GM19468 (cell line): ENCODE data around the gene WASHC4.
"Not testable (repeated sequence)": the region's sequence is repeated elsewhere in the genome, so short reads cannot be mapped to it uniquely, and the experiment has no call there.

ENCODE experiments used
- ATAC-seq: cut with Tn5 transposase; IDR thresholded peaks from one replicate; pipeline ENCODE4 v1.9.1; 2021; ENCODE audit warnings: mild to moderate bottlenecking, moderate library complexity, moderate number of reproducible peaks; ENCODE audit not compliant: unreplicated experiment; ENCODE audit errors: extremely low read depth

The WASHC4 gene

DNA sequence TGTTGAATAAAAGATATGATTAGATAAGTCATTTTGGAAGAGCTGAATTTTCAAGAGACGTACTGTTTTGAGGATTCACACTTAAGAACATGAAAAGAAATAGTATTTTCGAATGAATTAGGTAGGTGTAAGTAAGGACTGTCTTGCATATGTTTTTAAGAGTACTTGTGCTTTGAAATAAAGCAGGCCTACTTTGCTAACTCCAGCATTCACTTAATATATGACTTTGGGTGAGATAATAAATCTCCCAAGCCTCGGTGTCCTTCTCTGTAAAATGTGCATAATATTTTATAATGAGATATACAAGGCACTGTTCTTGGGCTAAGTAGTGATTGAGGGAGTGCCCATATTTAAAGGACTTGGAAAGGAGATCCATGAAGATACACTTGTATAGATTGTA is 54.6 kb downstream of the WASHC4 start:
- ATAC-seq: no peak

DNA sequence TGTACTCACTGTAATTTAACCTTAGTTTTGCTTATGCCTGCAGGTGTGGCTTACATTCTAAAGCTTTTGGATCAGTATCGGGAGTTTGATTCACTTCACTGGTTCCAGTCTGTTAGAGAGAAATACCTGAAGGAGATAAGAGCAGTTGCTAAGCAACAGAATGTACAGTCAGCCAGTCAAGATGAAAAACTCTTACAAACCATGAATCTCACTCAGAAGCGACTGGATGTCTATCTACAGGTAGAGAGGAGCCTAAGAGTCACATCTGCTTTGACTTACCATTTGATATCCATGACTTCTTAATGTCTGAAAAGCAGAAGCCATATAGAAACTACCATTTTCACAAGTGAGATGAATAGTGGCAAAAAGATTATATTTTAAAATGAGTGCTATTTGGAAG is 56.5 kb downstream of the WASHC4 start:
- ATAC-seq: no peak

DNA sequence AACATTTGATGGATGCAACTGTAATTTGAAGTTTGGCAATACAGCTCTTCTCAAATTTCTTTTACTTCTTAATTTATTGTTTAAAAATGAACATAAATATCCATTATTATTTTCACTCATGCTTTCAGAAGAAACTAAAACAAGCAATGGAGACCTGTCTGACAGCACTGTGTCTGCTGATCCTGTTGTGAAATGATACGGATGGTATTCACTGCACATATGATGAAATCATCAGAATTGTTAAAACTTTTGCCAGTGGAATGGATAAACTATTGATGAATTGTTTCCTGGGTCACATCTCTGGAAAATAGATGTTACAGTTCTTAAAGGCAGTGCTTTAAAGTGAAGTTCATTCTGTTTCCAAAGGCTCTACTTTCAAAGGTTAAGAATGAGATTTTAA is 59.2 kb downstream of the WASHC4 start:
- no peak for ATAC-seq

DNA sequence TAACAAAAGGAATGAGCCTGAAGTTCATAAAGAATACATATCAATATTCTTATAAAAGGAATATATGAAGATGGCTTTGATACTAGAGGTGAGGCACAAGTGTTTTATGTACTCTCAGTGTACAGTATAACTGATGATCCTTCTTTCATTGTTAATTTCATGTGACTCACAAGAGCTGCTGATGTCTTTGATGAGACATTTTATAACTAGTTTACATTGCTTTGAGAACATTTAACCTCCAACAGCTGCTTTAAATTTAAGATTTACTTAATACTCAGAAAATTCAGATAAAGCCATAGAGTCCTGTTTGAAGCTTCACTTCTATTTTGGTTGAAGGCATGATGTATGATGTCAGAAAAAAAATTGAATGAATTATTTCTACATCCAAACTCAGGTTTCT is 59.8 kb downstream of the WASHC4 start:
- no peak for ATAC-seq

DNA sequence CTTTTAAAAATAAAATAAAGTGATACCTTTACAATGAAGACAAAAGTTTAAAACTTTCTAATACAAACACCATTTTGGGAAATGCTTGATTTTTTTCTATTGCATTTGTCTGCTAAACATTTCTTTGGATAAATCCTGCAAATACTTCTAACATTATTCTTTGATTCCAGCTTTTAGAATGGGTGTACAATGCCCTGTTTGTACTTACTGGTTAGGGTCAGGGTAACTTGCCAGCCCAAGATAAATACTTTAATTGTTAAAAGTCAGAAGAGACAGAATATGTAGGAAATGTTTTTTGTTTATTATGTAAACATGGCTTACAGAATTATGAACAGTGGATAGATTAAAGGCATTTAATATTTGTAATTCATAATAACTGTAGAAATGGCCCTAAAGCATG is 60.5 kb downstream of the WASHC4 start:
- no peak for ATAC-seq

DNA sequence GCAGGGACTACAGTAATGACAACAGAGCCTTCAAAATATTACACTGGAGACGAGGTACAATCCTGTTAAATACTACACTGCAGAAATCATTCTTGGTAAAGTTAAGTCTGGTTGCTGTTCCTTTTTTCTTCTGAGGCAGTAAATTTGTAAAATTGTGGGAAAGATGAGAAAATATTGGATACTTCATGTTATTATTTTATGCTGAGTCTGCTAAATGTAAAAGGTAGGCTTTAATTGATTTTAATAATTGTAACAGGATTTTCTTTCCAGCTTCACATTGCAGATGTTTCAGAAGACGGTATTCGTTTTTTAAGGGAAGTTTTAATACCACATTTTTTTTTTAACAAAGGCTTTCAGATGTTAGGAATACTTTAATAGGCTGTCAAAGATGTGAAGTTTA is 62.6 kb downstream of the WASHC4 start:
- ATAC-seq: no peak

DNA sequence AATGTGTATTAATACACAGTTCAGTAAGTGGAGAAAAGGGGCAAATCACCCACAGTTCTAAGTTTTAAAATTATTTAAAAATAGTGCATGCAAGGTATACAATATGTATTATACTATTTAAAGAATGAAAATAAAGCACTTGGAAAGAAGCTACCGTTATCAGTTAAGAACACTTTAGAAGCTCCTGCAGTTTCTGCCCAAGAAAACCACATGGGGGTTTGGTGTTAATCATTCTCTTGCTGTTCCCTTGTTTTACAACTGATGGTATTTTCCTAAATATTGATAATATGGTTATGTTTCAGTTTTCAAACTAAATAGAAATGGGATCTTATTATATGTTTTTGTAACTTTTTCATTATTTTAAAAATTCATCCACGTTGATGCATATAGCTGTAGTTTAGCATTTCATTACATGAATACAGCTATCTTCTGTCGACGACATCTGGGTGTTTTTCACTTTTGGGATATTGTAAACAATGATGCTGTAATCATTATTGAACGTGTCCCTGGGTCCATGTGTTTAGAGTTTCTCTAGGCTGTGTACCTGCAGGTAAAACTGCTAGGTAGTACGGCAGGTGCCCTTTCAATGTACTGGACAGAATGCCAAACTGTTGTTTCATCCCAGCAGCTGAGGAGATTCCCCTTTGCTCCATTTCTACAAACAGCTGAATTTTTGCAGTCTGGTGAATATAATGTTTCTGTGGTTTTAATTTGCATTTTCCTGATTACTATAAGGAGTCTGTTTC is 64.3 kb downstream of the WASHC4 start:
- no peak for ATAC-seq

DNA sequence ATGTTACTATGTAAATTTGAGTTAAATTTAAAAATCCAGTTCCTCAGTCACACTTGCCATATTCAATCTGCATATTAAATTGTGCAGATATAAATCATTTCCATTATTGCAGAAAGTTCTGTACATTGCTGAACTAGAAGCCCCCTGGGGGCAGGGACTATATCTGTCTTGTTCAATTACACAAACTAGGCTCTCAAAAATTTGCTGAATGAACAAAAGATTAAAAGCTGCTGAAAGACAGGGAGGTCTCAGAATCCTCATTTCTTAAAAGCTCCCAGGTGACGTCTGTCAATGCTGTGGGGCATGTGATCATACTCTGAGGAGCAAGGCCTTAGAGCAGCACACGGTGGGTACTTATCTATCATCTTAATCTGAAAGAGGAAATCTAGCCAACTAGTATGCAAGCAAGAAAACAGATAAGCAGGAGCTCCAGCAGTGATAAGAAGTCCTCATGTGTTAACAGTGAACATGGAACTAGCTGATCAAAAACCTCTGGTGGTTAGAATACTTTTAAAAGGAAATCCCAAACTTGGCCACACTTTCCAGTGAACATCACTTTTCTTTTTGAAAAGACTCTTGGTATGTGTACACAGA is 68.0 kb downstream of the WASHC4 start:
- ATAC-seq: no peak

DNA sequence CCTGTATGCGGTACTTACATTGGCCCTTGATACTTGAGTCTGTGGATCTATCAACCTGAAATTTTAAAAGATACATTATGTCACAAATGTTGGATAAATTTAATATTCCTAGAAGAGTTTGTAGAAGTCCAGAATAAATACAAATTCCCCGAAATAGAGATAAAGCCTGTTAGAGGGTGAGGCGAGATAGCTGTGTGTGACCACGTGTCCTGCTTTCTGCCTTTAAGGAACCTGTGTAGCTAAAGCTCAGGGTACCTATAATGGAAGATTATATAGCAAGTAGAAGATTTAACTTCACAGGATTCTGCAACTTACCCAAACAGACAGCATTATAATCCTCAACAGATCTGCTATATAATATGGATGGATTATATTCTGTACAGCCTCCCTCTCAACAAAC is 69.7 kb downstream of the WASHC4 start:
- ATAC-seq: no peak

DNA sequence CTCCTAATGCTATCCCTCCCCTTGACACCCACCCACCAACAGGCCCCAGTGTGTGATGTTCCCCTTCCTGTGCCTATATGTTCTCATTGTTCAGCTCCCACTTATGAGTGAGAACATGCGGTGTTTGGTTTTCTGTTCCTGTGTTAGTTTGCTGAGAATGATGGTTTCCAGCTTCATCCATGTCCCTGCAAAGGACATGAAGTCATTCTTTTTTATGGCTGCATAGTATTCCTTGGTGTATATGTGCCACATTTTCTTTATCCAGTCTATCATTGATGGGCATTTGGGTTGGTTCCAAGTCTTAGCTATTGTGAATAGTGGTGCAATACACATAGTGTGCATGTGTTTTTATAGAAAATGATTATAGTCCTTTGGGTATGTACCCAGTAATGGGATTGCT is 71.6 kb downstream of the WASHC4 start:
- not testable (repeated sequence) for ATAC-seq

DNA sequence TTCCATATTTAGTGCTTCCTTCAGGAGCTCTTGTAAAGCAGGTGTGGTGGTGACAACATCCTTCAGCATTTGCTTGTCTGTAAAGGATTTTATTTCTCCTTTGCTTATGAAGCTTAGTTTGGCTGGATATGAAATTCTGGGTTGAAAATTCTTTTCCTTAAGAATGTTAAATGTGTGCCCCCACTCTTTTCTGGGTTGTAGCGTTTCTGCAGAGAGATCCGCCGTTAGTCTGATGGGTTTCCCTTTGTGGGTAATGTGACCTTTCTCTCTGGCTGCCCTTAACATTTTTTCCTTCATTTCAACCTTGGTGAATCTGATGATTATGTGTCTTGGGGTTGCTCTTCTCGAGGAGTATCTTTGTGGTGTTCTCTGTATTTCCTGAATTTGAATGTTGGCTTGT is 75.9 kb downstream of the WASHC4 start:
- ATAC-seq: not testable (repeated sequence)

DNA sequence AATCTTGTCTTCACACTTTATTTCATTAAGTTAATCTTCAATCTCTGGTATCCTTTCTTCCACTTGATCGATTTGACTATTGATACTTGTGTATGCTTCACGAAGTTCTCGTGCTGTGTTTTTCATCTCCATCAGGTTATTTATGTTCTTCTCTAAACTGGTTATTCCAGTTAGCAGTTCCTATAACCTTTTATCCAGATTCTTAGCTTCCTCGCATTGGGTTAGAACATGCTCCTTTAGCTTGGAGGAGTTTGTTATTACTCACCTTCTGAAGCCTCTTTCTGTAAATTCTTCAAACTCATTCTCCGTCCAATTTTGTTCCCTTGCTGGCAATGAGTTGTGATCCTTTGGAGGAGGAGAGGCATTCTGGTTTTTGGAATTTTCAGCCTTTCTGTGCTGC is 76.4 kb downstream of the WASHC4 start:
- ATAC-seq: not testable (repeated sequence)

DNA sequence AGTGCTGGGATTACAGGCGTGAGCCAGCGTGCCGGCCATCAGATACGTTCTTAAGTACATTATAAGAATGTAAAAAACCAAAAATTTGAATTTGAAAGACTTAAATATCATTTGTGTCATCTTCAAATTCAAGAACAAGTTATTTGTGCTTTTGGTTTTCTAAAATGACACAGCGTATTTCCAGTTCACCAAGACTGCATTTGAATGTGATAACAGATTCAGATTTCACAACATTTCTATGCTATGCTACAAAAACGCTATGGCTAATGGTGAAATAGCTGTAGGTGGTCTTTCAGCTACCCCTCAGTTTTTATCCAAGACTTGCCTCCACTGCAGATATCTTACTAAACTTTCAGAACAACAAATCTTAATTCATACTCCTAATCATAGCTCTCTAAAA is 81.8 kb downstream of the WASHC4 start:
- no peak for ATAC-seq

DNA sequence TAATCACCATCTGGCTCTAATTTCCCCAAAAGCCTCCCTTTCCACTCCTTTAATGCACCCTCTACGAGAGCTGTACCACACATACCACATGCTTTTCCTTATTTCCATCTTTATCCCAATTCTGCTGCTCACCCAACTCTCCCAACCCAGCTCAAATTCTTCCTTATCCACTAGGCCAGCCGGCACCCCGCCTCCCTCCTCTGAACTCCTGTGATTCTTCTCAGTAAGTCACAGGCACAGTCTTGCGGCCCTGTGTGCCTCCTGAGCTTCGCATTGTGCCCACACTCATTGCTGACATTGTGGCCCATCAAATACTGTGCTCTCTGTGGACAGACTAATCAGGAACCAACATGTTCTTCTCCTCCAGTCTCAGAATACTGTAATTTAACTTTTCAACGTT is 83.0 kb downstream of the WASHC4 start:
- no peak for ATAC-seq

DNA sequence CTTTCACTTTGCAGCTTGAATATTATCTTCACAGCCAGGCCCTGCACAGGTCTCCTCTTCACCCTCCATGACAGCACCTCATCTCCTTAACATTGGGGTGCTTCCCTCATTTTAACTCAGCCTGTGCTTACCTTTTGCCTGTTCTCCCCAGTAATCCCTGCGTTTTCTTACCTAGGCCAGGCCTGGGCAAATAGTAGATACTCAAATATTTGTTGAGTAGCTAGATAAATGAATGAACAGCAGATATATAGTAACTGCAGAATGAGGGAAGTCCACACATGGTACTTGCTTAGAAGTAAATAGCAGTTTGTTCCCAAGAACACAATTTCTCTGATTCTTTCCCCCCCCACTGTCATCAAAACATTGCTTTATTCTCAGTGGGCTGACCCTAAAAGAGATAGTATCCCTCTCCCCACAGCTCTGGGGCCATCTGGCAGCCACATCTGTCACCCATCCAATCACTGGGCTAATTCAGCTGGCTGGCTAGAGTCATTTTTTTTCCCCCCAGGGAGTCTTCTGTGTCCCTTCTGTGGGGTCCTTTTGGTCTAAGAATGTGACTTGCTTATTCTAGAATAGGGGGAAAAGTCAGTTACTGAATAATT is 85.2 kb downstream of the WASHC4 start:
- ATAC-seq: no peak

DNA sequence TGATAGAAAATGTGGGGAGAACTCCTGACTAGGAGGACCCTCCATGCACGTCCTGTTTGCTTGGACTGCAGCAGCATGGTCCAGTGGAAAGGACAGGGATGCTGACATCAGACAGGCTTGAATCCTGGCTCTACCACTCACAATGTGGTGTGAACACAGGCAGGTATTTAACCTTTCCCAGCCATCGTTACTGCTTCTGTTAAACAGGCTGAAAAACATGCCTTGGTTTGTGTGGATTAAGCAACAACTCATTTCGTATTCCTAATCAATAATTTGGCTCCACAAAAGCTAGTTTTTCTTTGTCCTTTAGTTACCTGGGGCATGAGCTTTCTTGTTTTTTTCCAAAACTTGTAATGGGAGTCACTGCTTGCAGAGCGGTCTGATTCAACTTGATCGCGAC is 87.4 kb downstream of the WASHC4 start:
- no peak for ATAC-seq

DNA sequence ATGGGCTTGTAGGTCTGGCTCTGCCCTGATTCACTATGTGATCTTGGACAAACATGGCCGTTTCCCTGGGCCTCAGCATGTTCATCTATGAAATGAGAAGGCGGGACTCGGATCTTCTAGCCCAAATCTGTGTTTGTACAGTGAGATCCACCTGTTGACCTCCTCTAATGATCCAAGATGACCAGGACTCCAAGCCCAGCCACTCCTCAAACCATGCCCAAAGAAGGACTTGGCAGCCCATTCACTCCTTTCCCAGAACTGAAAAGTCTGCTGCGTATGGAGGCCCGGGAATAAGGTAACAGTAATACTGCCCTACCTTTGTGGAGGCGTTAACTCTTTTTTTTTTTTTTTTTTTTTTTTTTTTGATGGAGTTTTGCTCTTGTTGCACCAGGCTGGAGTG is 88.6 kb downstream of the WASHC4 start:
- ATAC-seq: no peak

DNA sequence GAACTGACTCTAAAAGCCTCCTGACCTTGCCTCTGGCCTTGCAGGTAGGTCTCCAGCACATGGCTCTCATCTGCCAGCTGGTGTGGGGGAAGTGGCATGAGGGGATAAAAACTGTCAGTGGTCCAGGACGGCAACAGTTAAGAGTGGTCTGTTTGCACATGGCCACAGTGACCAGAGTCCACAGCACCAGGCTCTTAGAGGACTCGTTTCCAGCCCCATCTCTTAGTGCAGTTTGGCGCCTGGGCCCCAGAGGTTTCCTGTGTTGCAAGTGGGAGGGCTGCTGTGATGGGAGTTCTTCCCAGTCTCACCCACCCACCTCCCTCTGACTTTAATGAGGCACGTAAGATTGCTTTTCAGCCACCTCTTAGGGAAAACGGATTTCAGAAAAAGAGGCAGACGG is 91.4 kb downstream of the WASHC4 start:
- no peak for ATAC-seq

DNA sequence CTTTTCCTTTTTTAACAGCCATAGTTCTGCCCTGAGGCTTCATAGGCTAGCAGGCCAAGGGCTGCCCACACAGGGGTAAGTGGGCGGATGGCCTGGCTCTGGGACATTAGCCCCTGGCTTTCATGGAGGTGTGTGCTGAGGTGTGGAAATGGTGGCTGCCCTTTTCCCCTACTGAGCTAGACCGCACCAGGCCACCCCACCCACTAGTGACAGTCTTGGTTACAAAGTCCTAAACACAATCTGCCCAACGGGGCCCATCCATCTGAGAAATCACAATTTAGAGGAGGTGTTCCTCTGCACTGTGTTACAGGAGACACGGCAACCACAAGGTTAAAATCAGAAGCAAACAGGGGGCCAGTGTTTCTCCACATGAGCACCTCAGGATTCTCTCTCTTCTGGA is 92.9 kb downstream of the WASHC4 start:
- ATAC-seq: no peak

DNA sequence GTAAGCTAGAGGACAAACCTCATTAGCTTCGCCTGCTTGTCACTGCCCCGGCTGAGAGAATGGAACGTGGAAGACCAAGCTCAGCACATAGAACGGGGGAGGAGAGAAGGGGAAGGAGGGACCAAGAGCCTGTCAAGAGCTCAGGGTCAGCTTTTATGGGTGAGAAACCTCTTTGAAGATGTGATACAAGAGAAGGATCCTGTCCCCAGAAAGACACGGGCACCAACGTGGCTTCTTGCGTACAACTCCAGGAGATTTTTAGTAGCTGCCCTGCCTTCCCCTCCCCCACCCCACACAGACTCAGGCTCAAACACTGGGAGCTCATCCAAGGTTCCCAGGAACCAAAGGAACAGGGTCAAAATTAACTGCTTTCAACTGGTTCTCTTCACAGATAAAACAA is 93.8 kb downstream of the WASHC4 start:
- no peak for ATAC-seq

DNA sequence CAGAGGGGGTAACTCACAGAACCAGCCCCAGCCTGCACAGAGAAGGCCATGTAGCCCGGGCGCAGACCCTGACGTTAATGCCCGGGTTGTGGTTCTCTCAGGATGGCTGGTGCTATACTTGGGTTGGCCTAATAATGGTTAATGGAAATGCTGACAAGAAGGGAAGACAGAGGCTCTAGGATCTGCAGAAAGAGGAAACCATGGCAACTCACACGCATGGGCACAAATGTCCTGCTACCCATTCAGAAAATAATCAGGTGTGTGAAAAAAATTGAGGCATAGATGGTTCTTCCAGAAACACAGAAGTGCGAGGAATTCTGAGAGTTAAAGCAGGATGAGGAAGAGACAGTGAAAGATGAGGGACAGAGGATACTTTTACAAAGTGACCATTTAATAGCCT is 94.7 kb downstream of the WASHC4 start:
- ATAC-seq: no peak

DNA sequence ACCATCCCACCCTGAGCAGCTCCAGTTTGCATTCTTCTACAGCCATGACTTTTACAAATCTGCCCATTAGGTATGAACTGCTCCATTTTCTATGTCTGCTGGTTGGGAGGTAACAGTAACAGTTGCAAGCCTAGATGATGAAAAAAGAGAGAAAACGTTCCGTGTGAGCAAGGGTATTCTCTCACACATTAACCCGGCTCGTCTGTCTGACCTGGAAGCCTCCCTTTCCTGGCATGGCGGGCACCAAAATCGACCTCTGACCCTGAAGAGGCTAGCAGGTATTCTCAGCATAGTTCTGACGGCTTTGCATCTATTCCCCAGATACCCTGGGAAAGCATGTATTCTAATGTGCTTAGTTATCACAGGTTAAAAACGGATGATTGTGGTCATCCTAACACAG is 96.6 kb downstream of the WASHC4 start:
- ATAC-seq: no peak
